Stimulated activated CD4-positive, alpha-beta T cell treated with anti-CD3 and anti-CD28 coated beads, Interleukin-2, amount 100 ng/mL, for 4 hours (primary cell): Measurements from ENCODE around the gene MFNG.

Experiments
- DNase-seq: peaks from one replicate; pipeline ENCODE4 v3.0.0-alpha.2; 2020; ENCODE audit warnings: low read depth

The MFNG gene

DNA sequence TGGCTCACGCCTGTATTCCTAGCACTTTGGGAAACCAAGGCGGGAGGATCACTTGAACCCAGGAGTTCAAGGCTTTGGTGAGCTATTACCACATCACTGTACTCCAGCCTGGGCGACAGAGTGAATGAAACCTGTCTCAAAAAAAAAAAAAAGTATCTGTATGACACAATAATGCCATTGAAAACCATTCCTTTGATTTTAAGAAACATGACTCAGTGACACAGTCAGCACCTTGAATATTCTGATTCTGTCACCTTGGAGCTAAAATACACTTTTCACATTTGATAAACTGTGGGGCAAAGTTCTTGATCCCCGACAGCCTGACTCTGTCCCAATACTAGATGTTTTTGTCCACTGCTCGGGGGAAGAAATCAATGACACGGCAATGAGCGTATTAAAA, 42.2 kb downstream of the MFNG start:
- DNase-seq = no peak

DNA sequence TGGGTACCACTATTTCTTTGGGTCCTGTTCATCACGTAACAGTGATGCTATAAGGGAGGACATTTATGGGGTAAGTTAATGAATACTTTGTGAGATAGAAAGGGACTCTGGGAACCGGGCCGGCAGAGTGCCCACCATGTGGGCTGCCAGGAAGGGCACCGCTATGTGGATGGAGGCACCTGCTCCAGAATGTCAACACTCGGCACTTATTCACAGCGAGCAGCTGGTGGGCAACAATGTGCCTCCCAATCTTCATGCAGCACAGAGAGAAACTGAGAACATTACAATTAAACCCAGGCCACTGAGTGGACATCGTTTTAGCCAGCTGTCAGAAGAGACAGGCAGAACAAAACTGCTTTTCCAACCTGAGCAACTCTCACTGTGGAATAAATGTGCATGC, 43.1 kb downstream of the MFNG start:
- DNase-seq = no peak

DNA sequence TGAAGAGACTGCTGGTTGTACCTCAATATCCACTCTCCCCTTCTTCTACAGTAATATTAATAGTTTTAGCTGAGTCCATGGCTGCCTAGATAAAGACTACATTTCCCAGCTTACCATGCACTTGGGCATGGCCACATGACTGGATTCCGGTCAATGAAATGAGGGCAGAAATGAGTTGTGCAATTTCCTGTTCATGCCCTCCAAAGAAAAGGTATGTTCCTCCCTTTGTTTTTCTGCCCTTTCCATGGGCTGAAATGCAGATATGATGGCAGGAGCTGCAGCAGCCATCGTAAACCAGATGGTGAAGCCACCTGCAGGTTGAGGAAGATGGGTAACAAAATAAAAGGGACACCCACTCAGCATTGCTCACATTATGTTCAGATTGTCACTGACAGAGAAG, 43.6 kb downstream of the MFNG start:
- DNase-seq = no peak

DNA sequence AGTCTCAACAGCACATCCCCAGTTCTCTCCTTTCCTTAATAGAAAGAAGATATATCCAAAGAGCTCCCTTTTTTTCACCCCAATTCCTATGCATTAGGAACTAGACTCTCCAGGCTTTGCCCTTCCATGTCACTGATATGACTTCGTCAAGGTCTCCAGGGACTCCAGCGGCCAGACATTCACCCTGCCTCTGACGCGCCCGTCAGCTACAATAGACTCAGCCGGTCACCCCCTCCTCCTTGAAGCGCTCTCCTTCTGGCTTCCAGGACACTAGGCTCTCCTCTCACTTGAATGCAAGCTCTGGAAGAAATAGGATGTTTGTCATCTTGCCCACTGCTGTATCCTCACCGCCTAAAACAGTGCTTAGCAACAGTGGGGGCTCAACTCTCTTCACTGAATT, 44.0 kb downstream of the MFNG start:
- DNase-seq = no peak

DNA sequence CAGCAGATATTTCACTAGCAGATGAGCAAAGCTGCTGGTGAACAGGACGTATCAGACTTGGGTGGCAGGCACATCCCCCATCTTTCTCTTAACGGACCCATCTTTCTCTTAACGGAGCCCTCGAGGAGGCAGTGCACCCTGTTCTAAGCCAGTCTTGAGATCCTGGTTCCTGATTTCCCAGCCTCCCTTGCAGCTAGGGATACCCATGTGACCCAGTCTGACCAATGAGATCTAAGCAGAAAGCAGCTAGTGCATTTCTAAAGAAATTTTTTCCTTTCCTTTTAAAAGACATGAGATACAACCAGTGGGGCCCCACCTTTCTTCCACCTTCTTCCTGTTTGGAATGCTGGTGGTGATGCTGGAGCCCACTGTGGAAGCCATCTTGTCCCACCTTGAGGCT, 45.3 kb downstream of the MFNG start:
- DNase-seq = no peak

DNA sequence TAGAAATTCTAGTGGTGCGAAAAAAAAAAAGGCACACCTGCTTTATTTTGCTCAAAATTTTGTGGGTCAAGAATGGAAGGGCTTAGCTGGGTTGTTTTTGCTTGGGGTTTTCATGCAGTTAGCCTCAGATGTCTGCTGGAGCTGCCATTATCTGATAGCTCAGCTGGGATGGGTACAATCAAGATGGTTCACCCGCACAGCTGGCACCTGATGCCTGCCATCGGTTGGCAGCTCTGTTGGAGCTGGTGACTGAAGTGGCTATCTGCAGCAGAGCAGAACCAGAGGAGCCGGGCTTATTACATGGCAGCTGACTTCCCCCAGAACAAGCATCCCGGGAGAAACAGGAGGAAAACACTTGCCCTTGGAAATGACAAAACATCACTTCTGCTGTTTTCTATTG, 46.8 kb downstream of the MFNG start:
- no peak for DNase-seq

DNA sequence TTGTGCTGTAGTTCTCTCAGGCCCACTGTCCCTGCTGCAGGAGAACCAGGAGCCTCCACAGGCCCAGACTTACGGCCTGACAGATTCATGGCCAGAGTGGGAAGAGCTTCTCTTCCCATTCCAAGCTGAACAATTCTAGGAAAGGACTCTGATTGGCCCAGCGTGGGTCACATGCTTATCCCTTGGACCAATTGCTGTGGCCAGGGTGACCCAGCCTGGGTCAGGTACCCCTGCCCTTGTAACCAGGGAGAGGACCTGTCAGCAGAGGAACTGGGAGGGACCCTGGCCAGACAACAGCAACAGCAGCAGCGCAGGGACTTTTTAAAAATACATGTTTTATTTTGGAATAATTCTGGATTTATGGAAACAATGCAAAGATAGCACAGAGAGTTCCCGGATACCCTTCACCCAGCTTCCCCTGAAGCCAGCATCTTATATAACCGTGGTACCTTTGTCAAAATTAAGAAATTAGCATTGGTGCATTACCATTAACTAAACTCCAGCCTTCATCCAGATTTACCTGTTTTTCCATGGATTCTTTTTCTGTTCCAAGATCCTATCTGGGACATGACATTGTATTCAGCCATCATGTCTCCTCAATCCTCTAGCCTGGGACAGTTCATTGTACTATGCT, 50.1 kb downstream of the MFNG start:
- no peak for DNase-seq

DNA sequence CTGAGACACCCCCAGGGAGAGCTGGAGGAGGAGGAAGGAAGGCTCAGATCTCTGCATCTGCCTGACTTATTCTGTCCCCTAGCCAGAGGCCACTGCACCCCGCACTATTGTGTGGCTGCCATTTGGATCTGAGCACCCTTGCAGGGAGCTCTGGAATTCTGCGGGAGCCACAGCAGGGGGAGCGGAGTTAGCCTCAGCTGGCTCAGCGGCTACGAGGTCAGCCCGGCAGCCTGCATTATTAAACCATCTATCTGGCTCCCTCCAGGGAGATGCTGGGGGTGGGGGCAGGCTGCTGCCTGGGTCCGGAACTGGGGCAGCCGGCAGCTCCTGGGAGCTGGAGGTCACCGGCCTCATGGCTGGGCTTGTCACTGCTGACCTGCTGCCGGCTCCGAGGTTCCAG, 52.4 kb downstream of the MFNG start:
- DNase-seq = no peak

DNA sequence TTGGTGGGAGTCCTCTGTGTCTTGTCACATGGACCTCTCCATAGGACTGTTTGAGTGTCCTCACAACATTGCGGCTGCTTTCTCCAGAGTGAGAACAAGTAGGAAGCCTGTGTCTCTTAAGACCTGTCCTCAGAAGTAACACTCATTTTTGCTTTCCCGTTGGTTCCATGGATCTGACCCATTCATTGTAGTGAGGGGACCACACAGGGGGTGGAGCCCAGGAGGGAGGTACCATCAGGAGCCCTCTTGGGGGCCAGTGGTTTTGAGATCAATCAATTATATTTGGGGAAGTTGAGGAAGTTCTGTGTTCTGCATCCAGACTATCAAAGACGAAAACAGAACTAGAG, 53.5 kb downstream of the MFNG start:
- no peak for DNase-seq

DNA sequence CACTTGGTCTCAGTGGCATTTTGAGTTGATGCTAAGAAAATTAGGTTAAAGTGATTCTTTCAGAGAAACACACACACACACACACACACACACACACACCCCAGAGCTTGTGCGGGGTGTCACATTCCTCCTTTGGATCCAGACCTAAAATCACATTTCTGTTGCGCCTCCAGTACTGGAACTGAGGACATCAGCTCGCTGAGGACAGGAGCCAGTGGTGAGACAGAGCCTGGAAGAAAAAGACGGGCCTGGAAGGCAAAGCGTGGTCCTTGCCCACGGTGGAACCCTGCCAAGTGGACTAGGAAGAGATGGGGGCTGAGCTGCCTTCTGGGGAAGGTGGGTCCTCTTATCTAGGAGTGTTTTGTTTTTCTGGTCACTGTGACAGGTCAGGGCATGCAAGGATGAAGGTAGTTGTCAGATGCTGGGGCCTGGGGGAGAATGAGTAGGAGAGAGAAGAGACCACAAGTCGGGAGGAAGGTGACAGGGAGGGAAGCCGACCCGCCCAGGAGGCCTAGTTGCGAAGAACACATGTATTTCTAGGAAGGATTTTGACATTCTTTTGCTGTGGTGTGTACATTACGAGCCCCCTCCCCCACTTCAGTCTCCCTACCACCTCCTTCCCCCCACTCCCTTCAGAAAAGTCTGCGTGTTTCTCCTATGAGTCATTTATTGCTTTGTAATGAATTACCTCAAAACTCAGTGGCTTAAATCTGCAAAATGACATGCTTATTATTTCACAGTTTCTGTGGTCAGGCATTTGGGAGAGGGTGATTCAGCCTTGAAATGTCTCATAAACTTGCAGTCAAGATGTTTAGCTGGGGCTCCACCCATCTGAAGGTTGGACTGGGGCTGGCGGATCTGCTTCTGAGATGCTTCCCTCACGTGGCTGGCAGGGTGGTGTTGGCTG, 54.1 kb downstream of the MFNG start:
- DNase-seq = no peak

DNA sequence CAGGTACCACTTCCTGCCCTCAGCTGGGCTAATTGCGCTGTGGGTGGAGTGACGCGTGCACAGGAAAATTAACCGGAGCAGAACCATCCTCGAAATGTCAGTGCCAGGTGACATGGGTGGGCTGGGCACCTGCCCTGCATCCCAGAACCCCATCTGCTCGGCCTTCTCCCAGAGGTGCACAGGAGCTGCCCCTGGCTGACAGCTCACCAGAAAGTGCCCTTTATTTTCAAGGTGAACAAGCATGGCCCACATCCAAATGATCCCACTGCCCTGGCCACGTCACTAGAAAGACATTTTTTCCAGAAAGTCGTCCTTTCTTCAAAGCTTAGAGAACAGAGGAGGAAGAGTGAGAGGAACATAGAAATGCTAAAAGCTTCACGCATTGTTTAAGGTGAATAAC, 54.8 kb downstream of the MFNG start:
- no peak for DNase-seq

DNA sequence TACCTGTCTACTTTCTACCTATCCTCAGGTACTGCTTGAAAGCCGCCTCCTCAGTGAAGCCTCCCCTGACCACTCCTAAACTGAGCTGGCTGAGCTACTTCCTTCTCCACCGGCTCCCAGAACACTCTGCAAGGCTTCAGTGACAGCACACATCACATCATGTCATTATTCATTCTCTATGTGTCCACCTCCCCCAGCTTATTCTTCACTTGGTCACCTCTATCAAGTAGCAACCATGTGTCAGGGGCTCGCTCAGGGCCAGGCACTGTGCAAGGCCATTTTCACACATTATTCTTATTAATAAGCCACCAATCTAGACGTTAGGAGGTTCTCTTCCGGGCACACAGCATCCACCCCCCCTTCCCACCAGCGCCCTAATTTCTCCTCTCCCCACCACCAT, 55.2 kb downstream of the MFNG start:
- no peak for DNase-seq

DNA sequence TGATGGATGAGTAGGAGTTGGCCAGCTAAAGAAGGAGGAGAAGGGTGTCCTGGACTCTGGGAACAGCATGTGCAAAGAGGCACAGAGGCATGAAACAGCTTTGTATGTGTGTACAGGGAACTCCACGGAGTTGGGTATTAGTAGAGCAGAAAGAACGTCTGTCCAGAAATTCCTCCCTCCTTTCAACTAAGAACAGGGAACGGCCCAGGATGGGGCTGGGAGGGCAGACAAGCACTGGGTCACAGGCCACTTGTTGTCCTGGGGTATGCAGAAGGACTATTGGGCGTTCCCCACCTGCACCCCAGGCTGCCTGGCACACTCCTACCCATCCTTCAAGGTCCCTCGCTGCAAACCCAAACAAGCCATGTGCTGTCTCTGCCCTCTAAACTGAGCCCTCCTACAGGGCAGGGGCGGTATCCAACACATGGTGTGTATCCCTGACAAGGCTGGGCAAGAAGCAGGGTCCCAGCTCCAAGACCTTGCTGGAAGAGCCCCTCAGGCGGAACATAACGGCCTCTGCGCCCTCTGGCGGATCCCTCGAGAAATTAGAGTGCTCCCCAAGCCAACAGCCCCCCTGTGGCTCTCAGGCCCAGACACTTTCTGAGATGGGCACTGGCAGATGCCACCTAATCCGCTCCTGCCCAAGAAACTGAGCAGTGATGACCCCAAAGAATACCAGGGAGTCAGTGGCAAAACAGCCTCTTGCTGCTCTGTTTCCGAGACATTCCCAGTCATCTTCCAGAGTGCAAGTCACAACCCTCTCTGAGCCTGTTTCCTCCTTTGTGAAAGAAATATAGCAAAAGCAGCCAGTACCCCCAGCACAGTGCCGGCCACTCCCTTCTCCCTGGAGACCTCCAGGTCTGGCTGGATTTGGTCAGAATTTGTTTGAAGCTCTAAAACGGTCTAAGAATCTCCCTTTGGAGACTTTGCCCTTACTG, 57.3 kb downstream of the MFNG start:
- peak; percentile 40 for DNase-seq

DNA sequence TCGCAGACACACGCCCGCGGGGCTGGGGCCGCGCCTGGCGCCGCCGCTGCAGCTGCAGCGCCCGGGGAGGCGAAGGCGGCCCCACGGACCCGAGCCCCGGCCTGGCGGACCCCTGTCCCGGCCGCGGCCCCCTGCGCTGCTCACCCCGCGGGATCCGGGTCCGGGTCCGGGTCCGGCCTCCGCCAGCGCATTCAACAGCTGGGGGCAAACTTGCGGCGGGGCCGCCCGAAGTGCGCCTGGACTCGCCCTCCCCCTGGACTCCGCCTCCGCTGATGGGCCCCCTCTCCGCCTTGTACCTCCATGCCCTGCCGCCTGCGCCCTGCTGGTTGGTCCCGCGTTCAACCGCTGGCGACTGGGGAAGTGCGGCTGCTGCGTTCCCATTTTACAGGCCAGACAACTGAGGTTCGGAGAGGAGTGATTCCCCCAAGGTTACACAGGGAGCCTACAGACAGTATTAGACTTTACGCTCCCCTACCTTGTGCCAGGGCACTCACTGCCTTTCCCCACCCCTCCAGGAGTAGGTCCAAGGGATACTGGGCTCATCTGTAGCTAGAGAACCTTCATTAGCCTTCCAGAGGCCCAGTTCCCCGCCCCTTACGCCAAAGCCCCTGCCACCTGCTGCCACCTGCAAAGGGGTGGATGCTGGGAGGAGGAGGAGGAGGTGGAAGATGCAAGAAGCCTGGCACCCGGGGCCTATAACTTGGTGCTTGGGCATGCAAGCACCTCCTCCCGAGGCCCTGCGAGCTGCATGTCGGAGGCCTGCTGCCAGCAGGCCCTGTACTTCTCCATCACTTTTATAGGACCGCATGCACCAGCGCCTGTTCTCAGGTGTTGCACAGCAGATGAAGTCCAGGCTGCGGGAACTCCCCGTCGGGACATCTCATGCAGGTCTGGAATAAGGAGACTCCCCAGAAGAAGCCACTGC, 58.2 kb downstream of the MFNG start:
- no peak for DNase-seq

DNA sequence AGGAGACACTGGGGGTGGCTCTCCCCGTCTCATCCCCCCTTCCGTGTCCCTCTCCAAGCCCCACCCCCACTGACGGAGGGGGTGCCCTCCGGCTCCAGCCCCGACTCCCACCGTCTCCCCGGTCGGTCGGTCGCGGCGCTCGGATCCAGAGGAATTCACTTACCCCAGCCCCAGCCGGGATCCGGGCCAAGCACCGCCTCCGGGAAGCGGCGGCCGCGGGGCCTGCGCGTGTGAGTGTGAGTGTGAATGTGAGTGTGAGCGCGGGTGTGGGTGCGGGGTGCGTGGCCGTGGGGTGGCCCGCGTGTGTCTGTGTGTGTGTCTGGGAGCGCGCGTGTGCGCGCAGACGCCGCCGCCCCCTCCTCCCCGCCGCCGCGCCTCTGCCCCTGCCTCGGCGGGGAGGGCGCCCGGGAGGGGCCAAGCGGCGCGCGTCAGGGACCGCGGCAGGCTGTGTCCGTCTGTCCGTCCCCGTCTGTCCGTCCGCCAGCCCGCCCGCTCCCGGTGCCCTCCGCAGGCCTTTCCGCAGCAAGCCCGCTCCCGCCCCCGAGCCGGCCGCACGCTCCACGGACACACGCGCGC, 59.0 kb downstream of the MFNG start, which contains the start of gene ELFN2:
Gene ELFN2, minus strand, starts transcription at position 345 of the 576 bp plus-strand sequence. CDS start 51,945 bp downstream, outside the sequence.
- no peak for DNase-seq

DNA sequence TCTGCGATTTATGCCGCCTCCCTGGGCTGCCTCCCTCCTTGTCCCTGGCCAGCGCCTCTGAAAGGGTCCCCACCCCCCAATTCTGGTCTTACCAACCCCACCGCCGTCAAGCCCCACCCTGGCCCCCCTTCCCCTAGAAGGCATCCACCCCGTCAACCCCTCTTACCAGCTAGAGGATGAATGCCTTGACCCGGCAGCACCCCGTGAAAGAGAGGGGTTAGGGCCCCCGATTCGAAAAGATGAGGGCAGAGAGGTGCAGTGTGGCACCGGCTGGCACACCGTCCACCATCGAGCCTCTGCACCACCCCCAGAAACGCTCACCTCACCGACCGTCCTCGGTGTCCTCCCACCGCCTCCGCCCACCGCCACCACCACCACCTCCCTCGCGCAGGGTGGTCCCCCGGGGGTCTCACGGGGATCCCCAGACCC, 59.5 kb downstream of the MFNG start:
- no peak for DNase-seq

DNA sequence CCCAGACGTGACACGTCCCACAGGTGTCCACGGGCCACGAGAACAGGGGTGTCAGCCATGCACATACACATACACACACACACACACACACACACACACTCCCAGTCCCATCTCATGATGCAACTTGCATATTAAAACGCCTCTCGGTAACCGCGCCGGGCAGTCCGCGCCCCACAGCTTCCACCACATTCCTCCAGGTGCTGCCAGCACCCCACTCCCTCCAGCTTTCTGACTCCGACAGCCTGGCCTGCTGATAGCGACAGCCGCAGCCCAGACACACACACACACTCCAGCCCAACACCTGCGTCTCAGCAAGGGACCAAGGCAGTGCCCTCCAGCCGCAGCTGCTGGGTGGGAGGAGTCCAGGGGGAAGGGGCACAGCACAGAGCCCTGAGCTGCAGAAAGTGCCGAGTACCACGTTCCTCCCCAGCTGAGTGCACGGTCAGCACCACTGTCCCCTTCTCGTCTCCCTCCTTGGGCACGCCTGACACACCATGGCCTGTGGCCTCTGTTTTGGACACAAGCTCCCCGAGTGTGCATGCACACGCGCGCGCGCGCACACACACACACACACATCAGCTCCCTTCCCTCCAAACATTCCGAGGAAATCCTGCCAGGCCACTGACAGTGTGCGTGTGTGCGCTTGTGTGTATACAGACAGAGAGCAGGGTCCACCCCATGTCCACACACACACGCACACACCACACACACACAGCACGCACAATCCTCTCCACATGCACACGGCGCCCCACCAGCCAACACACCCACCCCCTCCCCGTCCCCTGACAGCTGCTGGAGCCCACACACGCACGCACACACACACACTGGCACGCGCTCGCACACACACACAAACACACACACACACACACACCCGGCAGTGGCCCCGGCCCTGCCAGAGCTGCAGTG, 60.1 kb downstream of the MFNG start:
- DNase-seq = no peak

DNA sequence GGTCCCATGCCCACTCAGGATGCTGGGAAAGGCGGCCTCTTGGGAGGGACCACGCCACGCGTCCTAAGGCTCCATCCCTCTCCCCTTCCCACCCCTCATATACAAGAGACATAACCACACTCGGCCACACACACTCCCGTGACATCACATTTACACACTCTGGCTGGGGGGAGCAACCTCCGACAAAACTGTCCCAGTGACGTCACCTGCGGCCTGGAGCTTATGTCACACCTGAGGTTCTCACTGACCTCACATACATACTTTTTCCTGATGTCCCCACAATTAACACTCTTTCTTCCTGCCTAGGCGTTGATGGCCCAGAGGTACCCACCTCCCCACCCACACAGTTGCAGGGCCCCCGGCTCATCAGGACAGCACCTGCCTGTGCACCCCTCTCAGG, 60.8 kb downstream of the MFNG start:
- DNase-seq = no peak

DNA sequence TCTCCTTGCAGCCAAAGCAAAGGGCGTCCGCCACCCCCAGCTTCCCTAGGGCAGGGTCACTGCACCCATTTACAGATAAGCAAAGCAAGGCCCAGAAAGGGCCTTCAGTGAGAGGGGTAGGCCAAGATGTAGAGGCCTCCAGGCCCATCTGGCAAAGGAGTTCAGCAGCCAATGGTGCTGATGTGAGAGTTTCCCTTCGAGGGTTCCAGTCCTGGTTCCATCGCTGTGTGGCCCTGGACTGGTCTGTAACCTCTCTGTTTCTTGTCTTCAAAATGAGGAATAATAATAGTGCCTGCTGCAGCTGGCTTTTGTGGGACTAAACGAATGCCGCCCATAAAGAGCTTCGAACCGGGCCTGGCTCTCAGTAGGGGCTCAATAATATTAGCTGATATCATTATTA, 62.9 kb downstream of the MFNG start:
- no peak for DNase-seq

DNA sequence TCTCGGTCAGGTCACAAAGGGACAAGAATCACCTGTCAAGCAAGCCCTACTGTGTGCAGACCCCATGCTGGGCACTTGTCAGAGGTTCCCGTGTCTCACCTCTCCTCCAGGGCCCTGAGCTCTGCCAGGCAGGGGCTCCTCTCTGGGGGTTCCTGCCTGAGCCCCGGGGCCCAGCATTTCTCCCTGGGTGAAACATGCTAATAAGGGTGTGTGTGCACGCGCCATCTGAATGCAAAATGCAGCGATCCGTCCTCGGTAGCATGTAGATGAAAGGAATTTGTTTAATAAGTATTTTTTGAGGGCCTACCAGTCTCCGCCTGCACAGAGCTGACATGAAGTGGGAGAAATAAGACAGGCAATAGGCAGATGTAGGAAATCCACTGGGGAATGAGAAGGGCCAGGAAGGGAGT, 64.7 kb downstream of the MFNG start:
- DNase-seq = no peak
